Liver (tissue), 9 donors: ENCODE results near the gene UBAP1. TPM values are rescaled to one million over a fixed set of nuclear protein-coding genes. Genes with fewer than 3 reads are reported as not detected.

Experiments used
- DNase-seq: peaks from one replicate; pipeline ENCODE4 v3.0.0-alpha.2; 2017; ENCODE audit warnings: low spot score
- H3K27ac ChIP-seq, 2 donors: one replicate each; pipeline ENCODE4 v1.7.0; 2013; ENCODE audit warnings: inconsistent platforms in 2 of 2, low read length in 2 of 2, control low read depth in 1 of 2, low read depth in 1 of 2, mild to moderate bottlenecking in 1 of 2
- H3K27me3 ChIP-seq, 4 donors: one replicate each; pipeline versions ENCODE4 v1.6.1 to v1.7.0; 2013; ENCODE audit warnings: low read length in 3 of 4, inconsistent platforms in 1 of 4, mild to moderate bottlenecking in 1 of 4, moderate library complexity in 1 of 4; ENCODE audit not compliant: control insufficient read depth in 4 of 4, insufficient read depth in 4 of 4
- H3K36me3 ChIP-seq, 4 donors: one replicate each; pipeline versions ENCODE4 v1.6.1 to v1.7.0; 2013; ENCODE audit warnings: low read length in 3 of 4, mild to moderate bottlenecking in 3 of 4, low read depth in 1 of 4, moderate library complexity in 1 of 4; ENCODE audit not compliant: control insufficient read depth in 4 of 4, insufficient read depth in 3 of 4
- H3K4me1 ChIP-seq, 4 donors: one replicate each; pipeline versions ENCODE4 v1.6.1 to v1.7.0; 2013; ENCODE audit warnings: low read length in 3 of 4, mild to moderate bottlenecking in 3 of 4, moderate library complexity in 1 of 4; ENCODE audit not compliant: control insufficient read depth in 4 of 4, insufficient read depth in 4 of 4
- H3K4me3 ChIP-seq, 3 donors: one replicate each; pipeline versions ENCODE4 v1.6.1 to v1.7.0; 2013; ENCODE audit warnings: low read length in 3 of 3, control low read depth in 1 of 3, low read depth in 1 of 3, mild to moderate bottlenecking in 1 of 3
- H3K9ac ChIP-seq, 2 donors: one replicate each; pipeline ENCODE4 v1.7.0; 2013; ENCODE audit warnings: low read length in 2 of 2, mild to moderate bottlenecking in 2 of 2, moderate library complexity in 2 of 2, control low read depth in 1 of 2, low read depth in 1 of 2
- H3K9me3 ChIP-seq, 4 donors: one replicate each; pipeline versions ENCODE4 v1.6.1 to v1.7.0; 2013; ENCODE audit warnings: low read length in 3 of 4; ENCODE audit not compliant: control insufficient read depth in 4 of 4
- ATF3 ChIP-seq: IDR thresholded peaks from 2 replicates; pipeline ENCODE4 v1.6.1; 2016; ENCODE audit warnings: antibody characterized with exemption
- CTCF ChIP-seq: fragments of 150-350 bp; IDR thresholded peaks from 2 replicates; pipeline ENCODE4 v1.5.1; 2017; ENCODE audit warnings: improper control_type of control experiment, low read depth, low read length; ENCODE audit not compliant: missing input control
- EGR1 ChIP-seq, 2 donors: IDR thresholded peaks; 2 replicates each; pipeline ENCODE4 v1.6.1; 2016 to 2018; ENCODE audit warnings: antibody characterized with exemption in 2 of 2, low read depth in 2 of 2
- FOXA1 ChIP-seq: IDR thresholded peaks from 2 replicates; pipeline ENCODE4 v1.6.1; 2016; ENCODE audit warnings: antibody characterized with exemption
- FOXA2 ChIP-seq: IDR thresholded peaks from 2 replicates; pipeline ENCODE4 v1.6.1; 2016; ENCODE audit warnings: antibody characterized with exemption
- GABPA ChIP-seq, 2 donors: IDR thresholded peaks in 1 of 2; conservative IDR thresholded peaks in 1 of 2; 2 replicates each; pipeline ENCODE4 v1.6.1; 2016; ENCODE audit warnings: antibody characterized with exemption in 2 of 2, mild to moderate bottlenecking in 1 of 2, moderate library complexity in 1 of 2
- HNF4A ChIP-seq, 2 donors: conservative IDR thresholded peaks; 2 replicates each; pipeline ENCODE4 v1.6.1; 2016; ENCODE audit warnings: antibody characterized with exemption in 2 of 2, mild to moderate bottlenecking in 2 of 2
- HNF4G ChIP-seq: IDR thresholded peaks from 2 replicates; pipeline ENCODE4 v1.6.1; 2016; ENCODE audit warnings: antibody characterized with exemption
- JUND ChIP-seq, 2 donors: IDR thresholded peaks; 2 replicates each; pipeline ENCODE4 v1.6.1; 2016; ENCODE audit warnings: antibody characterized with exemption in 2 of 2
- MAX ChIP-seq: IDR thresholded peaks from 2 replicates; pipeline ENCODE4 v1.6.1; 2016; ENCODE audit warnings: antibody characterized with exemption
- NR2F2 ChIP-seq: IDR thresholded peaks from 2 replicates; pipeline ENCODE4 v1.6.1; 2016; ENCODE audit warnings: antibody characterized with exemption
- RAD21 ChIP-seq, 2 donors: IDR thresholded peaks; 2 replicates each; pipeline ENCODE4 v1.6.1; 2016; ENCODE audit warnings: antibody characterized with exemption in 2 of 2, mild to moderate bottlenecking in 2 of 2
- REST ChIP-seq: IDR thresholded peaks from 2 replicates; pipeline ENCODE4 v1.6.1; 2016; ENCODE audit warnings: antibody characterized with exemption, mild to moderate bottlenecking
- RXRA ChIP-seq, 2 donors: IDR thresholded peaks; 2 replicates each; pipeline ENCODE4 v1.6.1; 2017 to 2018; ENCODE audit warnings: antibody characterized with exemption in 2 of 2, mild to moderate bottlenecking in 1 of 2
- SP1 ChIP-seq: IDR thresholded peaks from 2 replicates; pipeline ENCODE4 v1.6.1; 2018; ENCODE audit warnings: antibody characterized with exemption, mild to moderate bottlenecking
- TAF1 ChIP-seq: conservative IDR thresholded peaks from 2 replicates; pipeline ENCODE4 v1.6.1; 2016; ENCODE audit warnings: antibody characterized with exemption, mild to moderate bottlenecking
- YY1 ChIP-seq: IDR thresholded peaks from 2 replicates; pipeline ENCODE4 v1.6.1; 2016; ENCODE audit warnings: antibody characterized with exemption, mild to moderate bottlenecking
- ZBTB33 ChIP-seq: IDR thresholded peaks from 2 replicates; pipeline ENCODE4 v1.6.1; 2016; ENCODE audit warnings: antibody characterized with exemption
- WGBS: extraction: QIAGEN DNeasy Blood & Tissue Kit; methylation state at CpG from one replicate; pipeline ENCODE4 v1.1.7; 2013; 5-methylcytosine and 5-hydroxymethylcytosine counted together
- polyA plus RNA-seq, 2 donors: library from polyadenylated mRNA; stranded (reverse) in 1 of 2; unstranded in 1 of 2; fragments of 200-250 nt in 1 of 2; fragments of >200 nt in 1 of 2; fragmentation: Nextera tagmentation in 1 of 2; extraction: Ambion mirVana in 1 of 2; gene quantifications; one replicate each; pipeline versions ENCODE4 v1.2.1 to v1.2.3, GENCODE V29; 2013 to 2015
- total RNA-seq, 2 donors: library from RNA; depleted of rRNA; stranded (reverse); fragments of >200 nt; gene quantifications; one replicate each; pipeline ENCODE4 v1.2.3, GENCODE V29; 2014
- donor health status: healthy.
- donor health status: healthy.
- donor health status: healthy.
- donor health status: healthy.
- donor health status: healthy.

UBAP1 gene
- total and polyA plus RNA-seq, 4 donors = 21.2 to 31.6 (median 23.7) TPM

GRCh38 chr9:34140853-34141252, 38.0 kb upstream of the UBAP1 start (continued):
- TF ChIP-seq CTCF (no peak), SP1 (no peak), RXRA (IDR thresholded peaks at IDR 0.05) (no peak), HNF4G (no peak), YY1 (no peak)

- Histone ChIP-seq H3K27ac (no peak overlapping the region), H3K4me3 (no peak overlapping the region), H3K4me1 (peaks cover 0 to 9% (median 6%) of the 10 kb centered on the region in 4 donors), H3K9ac (no peak overlapping the region), H3K9me3 (no peaks in the 10 kb centered on the region), H3K27me3 (no peaks in the 10 kb centered on the region), H3K36me3 (no peaks in the 10 kb centered on the region)
- TF ChIP-seq HNF4G (no peak), HNF4A (conservative IDR thresholded peaks at IDR 0.05) (no peak), REST (no peak), TAF1 (no peak), NR2F2 (no peak), EGR1 (IDR thresholded peaks at IDR 0.05; ENCODE audit: low read depth in 2 of 2) (no peak), FOXA2 (no peak), MAX (no peak), FOXA1 (no peak), RAD21 (IDR thresholded peaks at IDR 0.05) (no peak), JUND (IDR thresholded peaks at IDR 0.05) (no peak), ZBTB33 (no peak), GABPA (IDR thresholded peaks at IDR 0.05 in 1 of 2, conservative IDR thresholded peaks at IDR 0.05 in 1 of 2) (no peak), ATF3 (no peak), RXRA (IDR thresholded peaks at IDR 0.05) (no peak), SP1 (no peak)
- DNase-seq = no peak
- 78% methylated on average over 2 of the region's 2 CpGs for WGBS
These were observed 35.7 kb upstream of the UBAP1 start for GRCh38 chr9:34143116-34143515.
